Gastrocnemius medialis (tissue), 4 donors: ENCODE data around the gene NF2. TPM values are rescaled to one million over a fixed set of nuclear protein-coding genes. Genes with fewer than 3 reads are reported as not detected.

ENCODE experiments used
- ATAC-seq, 2 donors: fragments of 150-250 bp; one replicate each; pipeline ENCODE4 v1.9.1; 2016
- DNase-seq, 2 donors: peaks; one replicate each; pipeline ENCODE4 v3.0.0-alpha.2; 2019
- H3K27ac ChIP-seq, 4 donors: fragments of 200-600 bp; sonication (generic); 1 replicate in 1 of 4; 2 replicates in 3 of 4; pipeline ENCODE4 v1.5.1; 2016 to 2018; ENCODE audit warnings: mild to moderate bottlenecking in 2 of 4, moderate library complexity in 1 of 4
- H3K27me3 ChIP-seq, 3 donors: fragments of 200-600 bp; sonication (generic) in 2 of 3; 1 replicate in 1 of 3; 2 replicates in 2 of 3; pipeline versions ENCODE4 v1.5.1 to v1.6.0; 2016 to 2019; ENCODE audit warnings: mild to moderate bottlenecking in 1 of 3, moderate library complexity in 1 of 3
- H3K36me3 ChIP-seq, 2 donors: fragments of 200-600 bp; sonication (generic) in 1 of 2; one replicate each; pipeline ENCODE4 v1.5.1; 2017 to 2018
- H3K4me1 ChIP-seq, 2 donors: fragments of 200-600 bp; sonication (generic) in 1 of 2; one replicate each; pipeline ENCODE4 v1.5.1; 2016 to 2017; ENCODE audit warnings: mild to moderate bottlenecking in 2 of 2
- H3K4me3 ChIP-seq, 4 donors: fragments of 200-600 bp; sonication (generic) in 3 of 4; 1 replicate in 1 of 4; 2 replicates in 3 of 4; pipeline ENCODE4 v1.5.1; 2016 to 2019; ENCODE audit warnings: mild to moderate bottlenecking in 2 of 4
- H3K9me3 ChIP-seq, 3 donors: fragments of 200-600 bp; sonication (generic) in 2 of 3; 1 replicate in 1 of 3; 2 replicates in 2 of 3; pipeline ENCODE4 v1.5.1; 2016 to 2019
- POLR2A ChIP-seq, 2 donors: fragments of 450-650 bp; IDR thresholded peaks; one replicate each; pipeline ENCODE4 v1.6.1; 2017; ENCODE audit warnings: antibody characterized with exemption in 2 of 2, mild to moderate bottlenecking in 2 of 2, moderate library complexity in 2 of 2
- in situ Hi-C, 4 donors: fragments of 200-750 bp; cut with MboI; loops; one replicate each; pipeline versions ENCODE4 v1.15.0 to v1.8.0; 2017; ENCODE audit warnings: low sequenced_read_pairs in 4 of 4
- intact Hi-C: fragments of 100-400 bp; cut with DNase I; formaldehyde crosslinking; loops from one replicate; pipeline ENCODE4 v1.15.1; 2023; ENCODE audit warnings: low total_unique reads
- total RNA-seq, 4 donors: library from RNA; depleted of rRNA; stranded (reverse); fragments of >200 nt; gene quantifications; one replicate each; pipeline versions ENCODE4 v1.1.0 to v1.2.3, GENCODE V29; 2016
- TF ChIP-seq, protein P1 (sequence below), 5 experiments: fragments of 450-650 bp in 3 of 5; fragments of 200-600 bp in 2 of 5; sonication (generic) in 2 of 5; IDR thresholded peaks in 4 of 5; conservative IDR thresholded peaks in 1 of 5; 1 replicate in 4 of 5; 2 replicates in 1 of 5; pipeline ENCODE4 v1.5.1; 2016 to 2019; ENCODE audit warnings: antibody characterized with exemption in 5 of 5, mild to moderate bottlenecking in 3 of 5, moderate library complexity in 3 of 5

The NF2 gene
- total RNA-seq, 4 donors from 2014 or later = 34.7 to 66.3 (median 48.2) TPM

- ATAC-seq = no peak
- in situ Hi-C loops = loop anchor here in 2 of 4 donors (10.0 to 25.0 kb wide), 2 partner anchors 379 to 451 kb away; partner anchors contain the start of gene HORMAD2 (in 1 of the 2)
- Histone ChIP-seq H3K4me1 (no peaks in the 10 kb centered on the region), H3K36me3 (peaks cover 0 to 10% of the 10 kb centered on the region in 2 donors), H3K4me3 (no peak overlapping the region), H3K9me3 (no peaks in the 10 kb centered on the region), H3K27me3 (no peaks in the 10 kb centered on the region), H3K27ac (no peak overlapping the region)
- no peak for DNase-seq
- TF ChIP-seq POLR2A (IDR thresholded peaks at IDR 0.05) = no peak
- intact Hi-C loops = loop anchor here (2.0 kb wide), 1 partner anchor 455 kb away; no protein-coding TSS in a partner anchor
Observed at GRCh38 chr22:29633514-29634312, 30.3 kb downstream of the NF2 start.

- in situ Hi-C loops = loop anchor here in 2 of 4 donors (10.0 to 25.0 kb wide), 2 partner anchors 377 to 450 kb away; partner anchors contain the start of gene HORMAD2 (in 1 of the 2)
- intact Hi-C loops = loop anchor here (2.0 kb wide), 1 partner anchor 454 kb away; no protein-coding TSS in a partner anchor
- Histone ChIP-seq H3K4me1 (no peaks in the 10 kb centered on the region), H3K36me3 (peaks cover 0 to 17% of the 10 kb centered on the region in 2 donors), H3K27ac (no peak overlapping the region), H3K4me3 (no peak overlapping the region), H3K27me3 (no peaks in the 10 kb centered on the region), H3K9me3 (no peaks in the 10 kb centered on the region)
- DNase-seq (no peak), ATAC-seq (no peak)
- TF ChIP-seq, protein P1, sequence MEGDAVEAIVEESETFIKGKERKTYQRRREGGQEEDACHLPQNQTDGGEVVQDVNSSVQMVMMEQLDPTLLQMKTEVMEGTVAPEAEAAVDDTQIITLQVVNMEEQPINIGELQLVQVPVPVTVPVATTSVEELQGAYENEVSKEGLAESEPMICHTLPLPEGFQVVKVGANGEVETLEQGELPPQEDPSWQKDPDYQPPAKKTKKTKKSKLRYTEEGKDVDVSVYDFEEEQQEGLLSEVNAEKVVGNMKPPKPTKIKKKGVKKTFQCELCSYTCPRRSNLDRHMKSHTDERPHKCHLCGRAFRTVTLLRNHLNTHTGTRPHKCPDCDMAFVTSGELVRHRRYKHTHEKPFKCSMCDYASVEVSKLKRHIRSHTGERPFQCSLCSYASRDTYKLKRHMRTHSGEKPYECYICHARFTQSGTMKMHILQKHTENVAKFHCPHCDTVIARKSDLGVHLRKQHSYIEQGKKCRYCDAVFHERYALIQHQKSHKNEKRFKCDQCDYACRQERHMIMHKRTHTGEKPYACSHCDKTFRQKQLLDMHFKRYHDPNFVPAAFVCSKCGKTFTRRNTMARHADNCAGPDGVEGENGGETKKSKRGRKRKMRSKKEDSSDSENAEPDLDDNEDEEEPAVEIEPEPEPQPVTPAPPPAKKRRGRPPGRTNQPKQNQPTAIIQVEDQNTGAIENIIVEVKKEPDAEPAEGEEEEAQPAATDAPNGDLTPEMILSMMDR (IDR thresholded peaks at IDR 0.05 in 4 of 5, conservative IDR thresholded peaks at IDR 0.05 in 1 of 5) = no peak
- no peak for TF ChIP-seq POLR2A (IDR thresholded peaks at IDR 0.05)
Observed at GRCh38 chr22:29634847-29635246, 31.4 kb downstream of the NF2 start.

- Histone ChIP-seq H3K9me3 (no peaks in the 10 kb centered on the region), H3K36me3 (peaks cover 0 to 21% of the 10 kb centered on the region in 2 donors), H3K4me3 (no peak overlapping the region), H3K4me1 (no peaks in the 10 kb centered on the region), H3K27ac (no peak overlapping the region), H3K27me3 (no peaks in the 10 kb centered on the region)
- in situ Hi-C loops = loop anchor here in 2 of 4 donors (10.0 to 25.0 kb wide), 2 partner anchors 376 to 449 kb away; partner anchors contain the start of gene HORMAD2 (in 1 of the 2)
- TF ChIP-seq, protein P1 (IDR thresholded peaks at IDR 0.05 in 4 of 5, conservative IDR thresholded peaks at IDR 0.05 in 1 of 5) = peak; percentile 16 to 60 (median 51)
- TF ChIP-seq POLR2A (IDR thresholded peaks at IDR 0.05) = no peak
- ATAC-seq (peak in 1 of 2 donors; percentile 39), DNase-seq (no peak)
- intact Hi-C loops = loop anchor here (2.0 kb wide), 1 partner anchor 453 kb away; no protein-coding TSS in a partner anchor
Observed at GRCh38 chr22:29635734-29636357, 32.4 kb downstream of the NF2 start.

GRCh38 chr22:29636751-29637150, 33.3 kb downstream of the NF2 start:
- DNase-seq (no peak), ATAC-seq (no peak)
- H3K9me3 ChIP-seq = no peaks in the 10 kb centered on the region
- intact Hi-C loops (no loop called here), in situ Hi-C loops (loop anchor here in 2 of 4 donors (10.0 to 25.0 kb wide), 2 partner anchors 376 to 448 kb away; partner anchors contain the start of gene HORMAD2 (in 1 of the 2))
- no peak overlapping the region for H3K4me3 ChIP-seq
- H3K36me3 ChIP-seq = peaks cover 0 to 23% of the 10 kb centered on the region in 2 donors
- no peaks in the 10 kb centered on the region for H3K27me3 ChIP-seq
- no peak overlapping the region for H3K27ac ChIP-seq
- TF ChIP-seq POLR2A (IDR thresholded peaks at IDR 0.05) = no peak
- TF ChIP-seq, protein P1 (IDR thresholded peaks at IDR 0.05 in 4 of 5, conservative IDR thresholded peaks at IDR 0.05 in 1 of 5) = no peak
- H3K4me1 ChIP-seq = no peaks in the 10 kb centered on the region
